ENCODE data around the gene IPO9.
"Not testable (repeated sequence)": the region's sequence is repeated elsewhere in the genome, so short reads cannot be mapped to it uniquely, and the experiment has no call there.

The IPO9 gene

DNA sequence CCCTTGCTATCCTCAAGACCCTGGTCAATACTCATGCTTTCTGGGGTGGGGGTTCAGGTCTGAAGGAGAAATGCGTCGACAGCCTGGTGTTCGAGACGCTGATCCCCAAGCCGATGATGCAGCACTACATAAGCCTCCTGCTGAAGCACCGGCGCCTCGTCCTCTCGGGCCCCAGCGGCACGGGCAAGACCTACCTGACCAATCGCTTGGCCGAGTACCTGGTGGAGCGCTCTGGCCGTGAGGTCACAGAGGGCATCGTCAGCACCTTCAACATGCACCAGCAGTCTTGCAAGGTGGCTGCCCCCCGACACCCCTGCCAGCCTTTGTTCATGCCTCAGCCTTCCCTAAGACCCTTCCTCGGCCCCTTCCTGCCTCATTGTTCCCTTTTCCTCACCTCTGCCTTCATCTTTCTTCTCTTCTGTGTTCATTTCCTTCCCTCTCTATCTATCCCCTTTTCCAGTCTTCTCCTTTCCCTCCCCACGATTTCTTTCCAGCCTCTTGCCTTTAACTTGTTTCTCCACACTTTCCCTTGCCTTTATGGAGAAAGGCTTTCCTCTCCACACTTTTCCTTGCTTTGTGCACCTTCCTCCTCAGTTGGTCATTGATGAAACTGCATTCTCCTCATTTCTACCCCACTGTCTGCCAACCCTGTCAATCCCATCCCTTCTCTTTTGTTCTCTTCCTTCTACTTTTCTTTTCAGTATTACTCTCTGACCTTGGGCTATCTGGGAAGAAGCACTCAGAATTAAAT is 18.3 kb upstream of the IPO9 start:
- no peak for DNase-seq

DNA sequence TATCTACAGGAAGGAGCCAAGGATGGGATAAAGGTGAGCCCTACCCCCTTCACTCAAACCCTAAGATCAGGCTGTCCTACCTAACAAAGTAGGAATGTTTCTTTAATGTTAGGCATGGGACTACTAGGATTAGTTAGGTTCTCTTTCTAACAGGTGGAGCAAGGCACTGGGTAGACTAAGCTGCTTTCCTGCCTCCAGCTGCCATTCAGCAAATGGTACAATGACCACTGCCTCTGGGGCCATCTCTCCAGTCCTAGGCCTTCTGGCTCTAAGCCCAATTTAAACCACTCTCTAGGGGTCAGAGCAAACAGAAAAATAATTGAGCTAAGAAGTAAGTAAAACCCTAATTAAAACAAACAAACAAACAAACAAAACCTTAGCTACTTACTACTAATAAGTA is 15.7 kb upstream of the IPO9 start:
- no peak for DNase-seq

DNA sequence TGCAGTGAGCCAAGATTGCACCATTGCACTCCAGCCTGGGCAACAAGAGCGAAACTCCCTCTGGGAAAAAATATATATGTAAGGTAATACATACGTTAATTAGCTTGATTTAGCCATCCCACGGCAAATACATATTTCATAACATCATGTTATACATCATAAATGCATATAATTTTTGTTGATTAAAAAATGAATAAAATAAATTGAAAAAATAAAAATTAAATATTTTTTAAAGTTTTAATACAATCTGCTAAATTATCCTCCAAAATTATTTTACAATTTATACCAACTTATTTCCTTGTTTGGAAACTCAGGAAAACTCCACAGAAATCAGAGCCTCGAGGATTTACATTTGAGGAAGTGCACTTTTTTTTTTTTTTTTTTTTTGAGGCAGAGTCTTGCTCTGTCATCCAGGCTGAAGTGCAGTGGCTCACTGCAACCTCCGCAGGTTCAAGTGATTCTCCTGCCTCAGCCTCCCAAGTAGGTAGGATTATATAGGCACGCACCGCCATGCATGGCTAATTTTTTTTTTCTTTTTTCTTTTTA is 12.6 kb upstream of the IPO9 start:
- DNase-seq, result no peak

DNA sequence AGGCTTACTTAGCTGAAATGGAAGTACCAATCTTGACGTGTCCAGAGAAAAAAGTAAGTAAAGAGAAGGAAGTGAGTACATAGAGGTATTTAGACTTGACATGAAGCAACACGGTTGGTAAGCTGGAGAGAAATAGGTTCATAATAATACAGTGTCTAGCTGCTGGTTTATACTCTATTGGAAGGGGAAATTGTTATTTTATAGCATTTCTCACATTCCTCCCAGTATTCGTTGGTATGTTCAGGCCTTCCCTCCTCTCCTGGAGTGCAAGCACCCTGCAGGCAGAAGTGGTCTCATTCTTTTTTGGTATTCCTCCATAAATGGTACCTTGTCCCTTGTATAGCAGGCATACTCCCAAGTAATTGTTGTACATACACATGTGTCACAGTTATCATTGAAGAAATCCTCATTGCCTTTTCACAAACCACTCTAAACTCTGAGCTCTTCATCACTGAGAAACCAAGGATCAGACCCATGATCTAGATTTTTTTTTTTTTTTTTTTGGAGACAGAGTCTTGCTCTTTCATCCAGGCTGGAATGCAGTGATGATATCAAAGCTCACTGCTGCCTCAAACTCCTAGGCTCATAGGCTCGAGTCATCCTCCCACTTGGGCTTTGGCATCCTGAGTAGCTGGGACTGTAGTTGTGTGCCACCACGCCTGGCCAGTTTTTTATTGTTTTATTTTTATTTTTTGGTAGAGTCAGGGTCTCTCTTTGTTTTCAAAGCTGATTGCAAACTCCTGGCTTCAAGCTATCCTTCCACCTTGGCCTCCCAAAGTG is 9.8 kb upstream of the IPO9 start:
- DNase-seq, result no peak

DNA sequence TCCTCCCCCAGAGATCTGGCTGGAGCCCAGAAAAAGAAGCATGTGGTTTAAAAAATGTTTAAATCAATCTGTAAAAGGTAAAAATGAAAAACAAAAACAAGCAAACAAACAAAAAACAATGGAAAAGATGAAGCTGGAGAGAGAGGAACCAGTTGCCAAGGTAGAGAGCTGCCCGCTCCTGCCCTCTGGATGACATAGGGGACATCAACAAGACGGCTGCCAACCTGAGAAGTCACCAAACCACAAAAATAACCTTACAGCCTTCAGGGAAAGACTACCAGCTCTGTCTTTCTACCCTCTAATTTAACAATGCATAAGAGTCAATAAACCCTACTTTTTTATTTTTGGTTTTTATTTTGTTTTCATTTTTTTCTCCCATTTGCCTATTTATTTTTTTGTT is 8.5 kb upstream of the IPO9 start:
- DNase-seq, result no peak

DNA sequence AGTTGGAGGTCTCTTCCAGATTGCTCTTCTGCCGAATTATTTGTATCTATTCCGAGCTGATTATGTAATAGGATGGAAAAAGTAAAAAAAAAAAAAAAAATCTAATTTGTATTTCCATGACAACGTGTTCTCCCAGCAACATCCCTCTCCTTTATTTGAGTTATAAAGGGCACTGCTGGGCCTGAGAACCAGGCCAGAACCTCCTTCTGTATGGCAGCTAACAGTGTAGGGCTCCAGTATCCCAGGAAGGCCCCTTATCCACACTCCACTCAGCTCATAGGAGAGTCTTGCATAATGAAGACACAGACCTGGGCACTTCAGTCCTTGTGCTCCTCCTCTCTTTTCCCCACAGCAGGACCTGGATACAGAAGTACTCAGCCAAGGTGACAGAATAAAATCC is 3.7 kb upstream of the IPO9 start:
- no peak for DNase-seq

DNA sequence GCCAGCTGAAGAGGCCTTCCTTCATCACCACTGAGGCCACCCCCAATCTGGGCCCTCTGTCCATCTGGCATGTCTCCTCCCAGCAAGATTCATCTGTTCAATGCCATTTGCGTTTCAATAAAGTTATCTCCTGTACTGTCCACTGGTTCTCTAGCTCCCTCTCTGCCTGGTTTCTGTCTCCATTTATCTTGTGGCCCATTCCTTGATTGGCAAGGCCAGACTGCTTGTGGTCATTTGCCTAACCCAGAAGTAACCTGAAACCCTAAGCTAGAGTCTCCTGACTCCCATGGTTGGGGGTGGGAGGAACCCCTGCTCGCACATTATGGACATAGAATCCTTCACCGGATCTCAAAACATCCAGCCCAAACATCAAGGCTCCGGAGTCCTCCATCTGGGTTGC is 2.1 kb upstream of the IPO9 start:
- no peak for DNase-seq

DNA sequence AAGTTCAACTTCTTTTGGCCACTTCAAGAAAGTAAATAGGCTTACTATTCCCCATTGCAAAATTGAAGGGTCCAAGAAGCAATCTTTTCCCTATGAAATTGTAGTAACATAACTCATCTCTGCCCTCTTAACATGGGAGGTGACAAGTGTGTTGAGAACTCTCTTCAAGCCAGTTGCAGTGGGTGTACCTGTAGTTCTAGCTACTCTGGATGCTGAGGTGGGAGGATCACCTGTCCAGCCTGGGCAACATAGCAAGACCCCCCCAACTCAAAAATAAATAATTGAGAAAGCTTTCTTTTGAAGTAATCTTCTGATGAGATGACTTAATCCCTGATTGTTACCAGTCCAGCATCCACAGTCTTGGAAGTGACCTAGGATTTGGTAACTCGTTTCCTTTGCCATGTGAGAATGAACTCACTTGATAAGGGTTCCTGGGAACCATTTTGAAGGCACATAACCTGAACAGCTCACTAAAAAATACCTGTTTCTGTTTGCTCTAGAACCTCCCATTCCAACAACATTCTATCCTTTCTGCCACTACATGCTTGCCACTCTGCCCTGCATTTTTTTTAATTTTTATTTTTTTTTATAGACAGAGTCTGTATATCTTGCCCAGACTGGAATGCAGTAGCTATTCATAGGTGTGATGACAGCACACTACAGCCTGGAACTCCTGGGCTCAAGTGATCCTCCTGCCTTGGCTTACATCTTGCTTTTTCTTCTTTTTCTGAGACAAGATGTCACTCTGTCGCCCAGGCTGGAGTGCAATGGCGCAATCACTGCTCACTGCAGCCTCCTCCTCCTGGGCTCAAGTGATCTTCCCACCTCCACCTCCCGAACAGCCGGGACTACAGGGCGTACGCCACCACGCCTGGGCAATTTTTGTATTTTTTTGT is 1.4 kb upstream of the IPO9 start:
- DNase-seq, result no peak

DNA sequence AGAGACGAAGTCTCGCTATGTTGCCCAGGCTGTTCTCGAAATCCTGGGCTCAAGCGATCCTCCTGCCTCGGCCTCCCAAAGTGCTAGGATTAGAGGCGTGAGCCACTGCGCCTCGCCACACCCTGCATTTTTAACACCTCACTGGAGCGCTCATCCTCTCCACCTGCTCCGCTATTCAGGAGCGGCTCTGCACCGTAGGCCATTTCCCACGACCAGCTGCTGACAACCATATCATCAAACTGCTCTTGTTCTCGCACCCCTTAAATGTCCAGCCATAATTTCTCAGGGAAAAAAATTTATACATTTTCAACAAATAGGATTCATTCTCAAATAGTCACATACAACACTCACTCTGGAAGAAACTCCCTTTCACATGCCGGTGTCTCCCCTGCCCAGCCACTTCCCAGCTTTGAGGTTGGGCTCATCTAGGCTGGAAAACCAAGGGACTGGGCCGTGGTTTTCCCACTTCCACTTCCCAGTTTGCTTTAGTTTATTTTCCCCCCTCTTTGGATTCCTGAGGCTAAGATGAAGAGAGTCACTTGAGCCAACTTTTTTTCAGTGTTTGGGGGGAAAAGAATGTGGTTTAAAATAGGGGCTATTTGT is 639 bp upstream of the IPO9 start:
- no peak for DNase-seq

DNA sequence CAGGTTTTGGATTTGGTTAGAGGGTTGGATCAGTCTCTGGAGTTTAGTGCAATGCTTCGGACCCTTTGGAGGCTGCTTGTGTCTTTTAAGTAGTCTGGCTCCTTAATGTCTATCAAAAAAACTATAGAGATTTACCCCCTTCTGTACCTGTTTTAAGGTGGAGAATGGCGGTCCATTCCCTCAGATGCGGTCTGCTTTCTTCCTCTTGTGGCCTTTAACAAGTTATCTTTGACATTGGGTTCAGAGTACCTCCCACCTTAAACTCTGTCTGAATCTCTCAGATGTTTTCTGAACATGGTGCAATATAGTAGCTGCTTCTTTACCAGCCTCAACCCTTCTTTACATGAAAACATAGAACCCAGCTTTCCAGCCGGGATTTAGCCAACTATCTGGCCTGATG is 2.4 kb downstream of the IPO9 start:
- DNase-seq, result no peak

DNA sequence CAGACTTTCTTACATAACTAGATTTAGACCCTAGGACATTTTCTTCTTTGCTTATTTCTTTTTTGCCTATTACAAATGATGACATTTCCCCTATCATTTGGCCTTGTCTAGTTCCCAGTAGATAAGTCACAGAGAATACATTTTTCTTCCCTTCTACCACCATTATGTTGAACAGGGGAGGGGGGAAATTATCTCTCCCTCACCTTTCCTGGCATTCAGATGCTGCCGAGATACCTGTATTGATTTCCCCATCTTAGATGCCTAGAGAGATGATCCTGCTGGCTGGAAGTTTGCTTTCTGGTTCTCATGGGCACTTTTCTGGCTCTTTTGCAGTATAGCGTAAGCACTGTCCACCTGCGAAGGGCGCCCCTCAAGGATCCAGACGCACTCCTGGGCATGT is 5.7 kb downstream of the IPO9 start:
- no peak for DNase-seq

DNA sequence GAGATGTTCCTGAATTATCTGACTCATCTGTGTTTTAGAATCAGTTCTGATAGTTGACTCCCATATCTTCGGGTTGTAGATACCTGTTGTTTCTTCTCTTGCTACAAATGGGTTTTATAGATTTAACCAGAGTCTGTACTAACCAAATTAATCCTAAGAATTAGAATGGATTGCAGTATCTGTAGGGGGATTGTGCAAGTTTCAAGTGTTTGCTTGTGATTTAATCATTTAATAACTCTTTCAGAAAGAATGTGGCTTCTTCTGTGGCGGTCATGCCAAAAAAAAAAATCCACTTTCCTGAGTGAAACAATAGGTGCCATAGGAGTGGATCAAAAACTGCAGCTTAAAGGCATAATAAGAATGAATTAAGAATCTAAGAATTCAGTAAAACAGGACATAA is 9.4 kb downstream of the IPO9 start:
- no peak for DNase-seq

DNA sequence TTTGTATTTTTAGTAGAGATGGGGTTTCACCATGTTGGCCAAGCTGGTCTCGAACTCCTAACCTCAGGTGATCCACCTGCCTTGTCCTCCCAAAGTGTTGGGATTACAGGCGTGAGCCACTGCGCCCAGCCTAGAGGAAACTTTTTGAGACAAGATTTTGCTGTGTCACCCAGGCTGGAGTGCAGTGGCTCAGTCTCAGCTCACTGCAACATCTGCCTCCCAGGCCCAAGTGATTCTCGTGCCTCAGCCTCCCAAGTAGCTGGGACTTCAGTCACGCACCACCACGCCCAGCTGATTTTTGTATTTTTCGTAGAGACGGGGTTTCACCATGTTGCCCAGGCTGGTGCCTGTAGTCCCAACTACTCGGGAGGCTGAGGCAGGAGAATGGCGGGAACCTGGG is 10.1 kb downstream of the IPO9 start:
- not testable (repeated sequence) for DNase-seq

DNA sequence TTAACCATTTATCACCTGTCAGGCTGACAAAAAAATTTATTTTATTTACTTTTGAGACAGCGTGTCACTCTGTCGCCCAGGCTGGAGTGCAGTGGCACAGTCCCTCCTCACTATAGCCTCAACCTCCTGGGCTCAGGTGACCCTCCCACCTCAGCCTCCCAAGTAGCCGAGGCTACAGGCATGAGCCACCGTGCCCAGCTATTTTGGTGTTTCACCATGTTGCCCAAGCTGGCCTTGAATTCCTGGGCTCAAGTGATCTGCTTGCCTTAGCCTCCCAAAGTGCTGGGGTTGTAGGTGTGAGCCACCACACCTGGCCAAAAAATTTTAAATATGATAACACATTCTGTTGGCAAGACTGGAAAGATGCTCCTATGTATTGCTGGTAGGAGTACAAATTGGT is 11.1 kb downstream of the IPO9 start:
- no peak for DNase-seq

DNA sequence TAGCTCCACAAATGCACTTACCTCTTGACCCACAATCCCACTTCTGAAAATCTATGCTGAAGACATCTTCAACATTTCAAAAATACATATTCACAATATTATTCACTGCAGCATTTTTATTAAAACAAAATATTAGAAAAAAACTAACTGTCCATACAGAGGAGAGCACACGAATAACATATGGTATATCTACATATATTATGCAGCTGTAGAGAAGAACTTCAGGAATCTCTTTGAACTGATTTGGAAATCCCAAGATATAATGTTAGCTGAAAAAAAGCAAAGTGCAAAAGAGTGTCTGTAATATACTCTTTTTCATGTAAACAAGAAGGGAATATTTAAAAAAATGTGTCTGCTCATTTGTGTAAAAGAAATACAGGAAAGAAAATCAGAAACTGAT is 11.5 kb downstream of the IPO9 start:
- DNase-seq, result no peak

DNA sequence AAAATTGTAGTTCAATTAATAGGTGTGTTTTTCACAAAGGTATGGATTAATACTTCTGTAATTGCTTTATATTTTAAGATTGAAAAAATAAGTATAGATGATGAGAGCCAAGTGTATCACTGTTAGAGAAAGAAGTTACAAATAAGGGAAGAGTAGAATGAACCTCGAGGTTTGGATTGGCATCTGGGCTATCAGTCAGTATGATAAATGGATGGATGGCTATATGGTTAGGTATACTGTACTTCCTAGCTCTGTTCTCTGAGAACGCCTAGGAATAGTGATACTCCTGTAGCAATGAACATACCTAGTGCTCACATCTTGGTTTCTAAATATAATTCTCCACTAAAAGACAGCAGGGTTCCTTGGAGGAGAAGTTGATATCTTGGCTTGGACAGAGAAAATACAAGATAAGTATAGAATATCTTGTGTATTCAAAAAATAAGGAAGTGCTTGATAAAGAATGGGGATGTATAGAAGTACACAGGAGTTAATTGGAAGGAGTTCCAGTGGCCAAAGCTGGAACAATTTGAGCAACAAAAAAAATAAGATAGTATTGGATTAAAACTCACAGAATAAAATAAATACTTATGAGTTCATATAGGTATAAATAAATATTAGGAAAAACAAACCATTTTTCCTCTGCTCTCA is 12.4 kb downstream of the IPO9 start:
- no peak for DNase-seq

DNA sequence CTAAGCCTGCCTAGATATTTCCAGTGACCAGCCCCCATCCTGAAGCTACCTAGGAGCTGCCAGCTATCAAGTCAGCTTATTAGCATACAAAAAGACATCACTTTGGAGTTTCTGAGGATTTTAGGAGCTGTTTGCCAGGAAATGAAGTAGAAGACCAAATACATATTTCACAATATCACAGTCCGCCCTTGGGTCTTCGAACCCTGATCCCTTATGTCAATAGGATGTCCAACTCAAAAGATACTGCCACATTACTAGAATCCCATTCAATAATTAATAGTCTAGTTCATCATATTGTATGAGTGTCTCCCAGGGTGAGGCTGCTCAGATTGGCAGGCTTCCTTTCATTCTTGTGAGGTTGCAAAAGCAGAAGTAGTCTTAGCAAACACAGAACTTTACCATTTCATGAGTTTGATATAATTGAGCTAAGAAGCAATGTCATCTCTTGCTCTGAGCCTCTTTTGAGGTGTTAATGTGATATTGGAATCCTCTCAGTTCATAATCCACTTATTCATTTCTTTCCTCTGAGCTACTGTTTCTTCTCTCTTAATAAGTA is 13.6 kb downstream of the IPO9 start:
- DNase-seq, result no peak

DNA sequence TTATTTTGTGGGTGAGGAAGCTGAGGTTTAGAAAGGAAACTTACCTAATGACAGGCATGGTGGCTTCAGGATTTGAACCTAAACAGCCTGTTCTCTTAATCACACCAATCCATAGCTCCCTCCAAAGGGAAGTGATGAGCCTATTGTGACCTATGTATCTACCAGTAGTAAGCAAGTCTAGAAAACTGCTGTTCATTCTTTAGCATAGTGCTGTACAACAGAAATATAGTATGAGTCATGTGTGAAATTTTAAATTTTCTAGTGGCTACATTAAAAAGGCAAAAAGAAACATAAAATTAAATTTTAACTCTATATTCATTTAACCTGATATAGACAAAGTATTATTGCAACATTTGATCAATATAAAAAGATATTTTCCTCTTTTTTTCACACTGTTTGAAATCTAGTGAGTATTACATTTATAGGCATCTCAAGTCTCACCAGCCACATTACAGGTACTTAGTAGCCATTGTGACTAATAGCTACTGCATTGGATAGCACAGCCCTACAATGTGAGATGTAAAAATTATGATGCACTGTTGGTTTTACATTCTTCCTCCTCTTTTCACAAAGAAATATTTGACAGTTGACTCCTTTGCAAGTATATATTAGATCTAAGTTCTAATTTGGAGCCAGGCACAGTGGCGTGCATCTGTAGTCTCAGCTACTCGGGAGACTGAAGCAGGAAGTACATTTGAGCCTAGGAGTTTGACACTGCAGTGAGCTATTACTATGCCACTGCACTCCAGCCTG is 16.6 kb downstream of the IPO9 start:
- no peak for DNase-seq

DNA sequence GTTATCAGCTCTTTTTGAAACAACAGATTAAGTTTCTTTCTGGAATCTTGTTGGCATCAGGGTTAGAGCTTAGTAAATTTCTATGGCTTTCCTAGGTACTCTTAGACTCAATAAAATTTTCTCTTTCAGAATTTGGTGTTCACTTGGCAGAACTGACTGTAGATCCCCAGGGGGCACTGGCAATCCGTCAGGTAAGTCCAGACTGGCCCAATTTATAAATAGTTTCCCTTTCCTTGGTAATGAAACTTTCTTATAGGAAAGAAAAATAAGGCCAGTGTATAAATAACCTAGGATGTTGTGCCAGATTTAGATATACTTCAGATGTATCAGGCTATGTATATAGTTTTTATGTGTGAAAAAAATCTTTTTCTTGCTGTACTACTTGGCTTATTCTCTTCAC is 18.2 kb downstream of the IPO9 start:
- DNase-seq, result no peak

DNA sequence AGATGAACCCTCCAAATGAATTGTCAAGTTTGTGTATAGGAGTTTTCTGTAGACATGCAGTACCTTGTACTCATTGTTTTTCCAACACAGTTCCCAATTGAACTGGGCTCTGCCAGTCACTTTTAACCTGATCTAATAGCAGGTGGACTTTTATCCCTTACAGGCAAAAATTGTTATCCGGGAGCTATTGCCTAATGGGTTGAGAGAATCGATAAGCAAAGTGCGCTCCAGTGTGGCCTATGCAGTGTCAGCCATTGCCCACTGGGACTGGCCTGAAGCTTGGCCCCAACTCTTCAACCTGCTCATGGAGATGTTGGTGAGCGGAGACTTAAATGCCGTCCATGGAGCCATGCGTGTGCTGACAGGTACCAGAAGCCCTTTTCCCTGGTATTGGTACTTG is 19.3 kb downstream of the IPO9 start:
- DNase-seq, result no peak

DNA sequence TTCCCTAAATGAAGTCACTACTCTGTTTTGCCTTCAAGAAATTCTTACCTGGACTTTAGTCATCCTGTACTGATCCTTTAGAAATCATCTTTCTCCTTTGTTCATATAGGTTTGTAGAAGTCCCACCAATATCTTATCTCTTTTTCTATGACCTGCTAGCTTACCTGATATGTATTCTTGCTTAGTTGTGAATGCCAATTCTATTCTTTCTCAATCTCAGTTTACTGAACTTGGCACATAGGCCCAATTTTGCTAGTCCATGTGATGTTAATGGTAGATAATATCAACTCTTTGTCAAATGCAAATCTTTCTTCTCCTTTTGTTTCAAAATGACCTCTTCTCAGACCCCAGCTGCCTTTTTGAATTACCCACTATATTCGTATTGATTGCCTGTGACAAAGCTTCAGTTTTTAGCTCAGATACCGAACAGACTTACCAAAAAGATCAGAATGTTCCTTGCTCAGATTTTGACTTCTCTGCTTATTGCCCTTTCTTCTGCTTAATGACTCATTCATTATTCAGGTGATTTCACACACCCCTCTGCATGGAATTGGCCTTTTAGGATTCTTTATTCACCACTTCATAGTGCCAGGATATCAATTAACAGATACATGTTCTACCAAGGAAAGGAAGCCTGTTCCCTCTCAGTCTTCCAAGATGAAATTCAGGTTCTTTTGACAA is 20.6 kb downstream of the IPO9 start:
- DNase-seq, result no peak

Data from activated CD8-positive, alpha-beta memory T cell treated with anti-CD3 and anti-CD28 coated beads, Interleukin-2, amount 50 U/mL, for 48 hours (primary cell).